ENCODE results near the gene SLC29A4. TPM values are rescaled to one million over a fixed set of nuclear protein-coding genes. Genes with fewer than 3 reads are reported as not detected.
"Not testable (repeated sequence)": the region's sequence is repeated elsewhere in the genome, so short reads cannot be mapped to it uniquely, and the experiment has no call there.

The SLC29A4 gene
- total and polyA plus RNA-seq, 4 donors: 1.7 to 13.9 (median 3.9) TPM

DNA sequence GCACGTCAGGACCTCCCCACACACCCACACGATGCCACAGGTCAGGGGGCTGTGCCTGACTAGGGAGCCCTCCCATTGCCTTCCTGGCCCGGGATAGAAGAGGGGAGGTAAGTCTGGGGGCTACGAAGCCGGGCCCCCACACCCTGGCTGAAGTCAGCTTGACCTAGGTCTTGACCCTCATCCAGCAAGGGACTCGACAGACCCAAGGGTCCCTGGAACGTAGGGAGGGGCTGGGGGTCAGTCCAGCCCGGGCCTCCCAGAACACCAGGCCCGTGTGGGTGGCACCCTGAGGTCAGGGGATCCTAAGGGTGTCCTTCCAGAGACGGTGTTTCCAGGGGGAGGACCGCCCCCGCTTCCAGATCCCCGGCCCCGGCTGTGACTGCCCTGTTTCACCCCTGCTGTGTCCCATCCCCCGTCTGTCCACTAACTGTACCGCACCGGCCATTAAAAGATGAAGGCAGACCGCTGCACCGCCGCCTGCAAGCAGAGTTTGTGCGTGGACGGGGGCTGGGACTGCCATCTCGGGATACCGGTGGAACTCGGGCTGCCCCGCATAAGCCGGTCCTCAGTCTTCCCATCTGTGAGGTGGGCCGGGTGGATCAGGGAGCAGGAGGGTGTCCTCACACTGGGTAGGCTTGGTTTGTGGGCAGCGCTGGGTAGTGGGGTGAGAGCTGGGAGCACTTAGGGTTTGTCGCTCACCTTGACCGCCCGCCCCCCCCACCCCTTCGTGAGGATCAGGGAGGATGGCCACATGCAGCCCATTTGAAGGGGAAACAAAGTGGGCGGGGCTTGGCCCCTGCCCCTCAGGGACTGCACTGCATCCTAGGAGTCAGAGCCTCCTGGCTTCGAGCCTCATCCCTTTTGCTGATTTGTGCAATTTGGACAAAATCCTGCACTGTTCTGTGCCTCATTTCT lies 21.1 kb downstream of the SLC29A4 start:
- H3K9me3 ChIP-seq (ENCODE audit: control insufficient read depth in 4 of 4, low read length in 3 of 4): no peaks in the 10 kb centered on the region
- H3K27ac ChIP-seq (ENCODE audit: low read depth in 1 of 2, low read length in 2 of 2): no peak overlapping the region
- H3K4me3 ChIP-seq (ENCODE audit: low read depth in 1 of 3, low read length in 3 of 3): no peak overlapping the region
- DNase-seq (ENCODE audit: low spot score): no peak
- H3K4me1 ChIP-seq (ENCODE audit: control insufficient read depth in 4 of 4, insufficient read depth in 4 of 4, low read length in 3 of 4): no peaks in the 10 kb centered on the region
- WGBS: 82% methylated on average over 35 of the region's 35 CpGs
- no peak overlapping the region for H3K9ac ChIP-seq (ENCODE audit: low read depth in 1 of 2, low read length in 2 of 2)
- H3K27me3 ChIP-seq (ENCODE audit: control insufficient read depth in 4 of 4, insufficient read depth in 4 of 4, low read length in 3 of 4): no peaks in the 10 kb centered on the region
- peaks cover 3 to 14% (median 6%) of the 10 kb centered on the region in 4 donors for H3K36me3 ChIP-seq (ENCODE audit: control insufficient read depth in 4 of 4, insufficient read depth in 3 of 4, low read depth in 1 of 4, low read length in 3 of 4)
- no peak for TF ChIP-seq HNF4A (conservative IDR thresholded peaks at IDR 0.05)
- TF ChIP-seq, protein P1, sequence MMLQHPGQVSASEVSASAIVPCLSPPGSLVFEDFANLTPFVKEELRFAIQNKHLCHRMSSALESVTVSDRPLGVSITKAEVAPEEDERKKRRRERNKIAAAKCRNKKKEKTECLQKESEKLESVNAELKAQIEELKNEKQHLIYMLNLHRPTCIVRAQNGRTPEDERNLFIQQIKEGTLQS (IDR thresholded peaks at IDR 0.05): no peak
- TF ChIP-seq FOXA1 (IDR thresholded peaks at IDR 0.05): no peak
- TF ChIP-seq, protein P2, sequence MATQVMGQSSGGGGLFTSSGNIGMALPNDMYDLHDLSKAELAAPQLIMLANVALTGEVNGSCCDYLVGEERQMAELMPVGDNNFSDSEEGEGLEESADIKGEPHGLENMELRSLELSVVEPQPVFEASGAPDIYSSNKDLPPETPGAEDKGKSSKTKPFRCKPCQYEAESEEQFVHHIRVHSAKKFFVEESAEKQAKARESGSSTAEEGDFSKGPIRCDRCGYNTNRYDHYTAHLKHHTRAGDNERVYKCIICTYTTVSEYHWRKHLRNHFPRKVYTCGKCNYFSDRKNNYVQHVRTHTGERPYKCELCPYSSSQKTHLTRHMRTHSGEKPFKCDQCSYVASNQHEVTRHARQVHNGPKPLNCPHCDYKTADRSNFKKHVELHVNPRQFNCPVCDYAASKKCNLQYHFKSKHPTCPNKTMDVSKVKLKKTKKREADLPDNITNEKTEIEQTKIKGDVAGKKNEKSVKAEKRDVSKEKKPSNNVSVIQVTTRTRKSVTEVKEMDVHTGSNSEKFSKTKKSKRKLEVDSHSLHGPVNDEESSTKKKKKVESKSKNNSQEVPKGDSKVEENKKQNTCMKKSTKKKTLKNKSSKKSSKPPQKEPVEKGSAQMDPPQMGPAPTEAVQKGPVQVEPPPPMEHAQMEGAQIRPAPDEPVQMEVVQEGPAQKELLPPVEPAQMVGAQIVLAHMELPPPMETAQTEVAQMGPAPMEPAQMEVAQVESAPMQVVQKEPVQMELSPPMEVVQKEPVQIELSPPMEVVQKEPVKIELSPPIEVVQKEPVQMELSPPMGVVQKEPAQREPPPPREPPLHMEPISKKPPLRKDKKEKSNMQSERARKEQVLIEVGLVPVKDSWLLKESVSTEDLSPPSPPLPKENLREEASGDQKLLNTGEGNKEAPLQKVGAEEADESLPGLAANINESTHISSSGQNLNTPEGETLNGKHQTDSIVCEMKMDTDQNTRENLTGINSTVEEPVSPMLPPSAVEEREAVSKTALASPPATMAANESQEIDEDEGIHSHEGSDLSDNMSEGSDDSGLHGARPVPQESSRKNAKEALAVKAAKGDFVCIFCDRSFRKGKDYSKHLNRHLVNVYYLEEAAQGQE (IDR thresholded peaks at IDR 0.05): no peak
- TF ChIP-seq TAF1 (conservative IDR thresholded peaks at IDR 0.05): no peak
- TF ChIP-seq NR2F2 (IDR thresholded peaks at IDR 0.05): no peak
- no peak for TF ChIP-seq RXRA (IDR thresholded peaks at IDR 0.05)
- no peak for TF ChIP-seq EGR1 (IDR thresholded peaks at IDR 0.05; ENCODE audit: low read depth in 2 of 2)

GRCh38 chr7:5305050-5305449 lies 22.3 kb downstream of the SLC29A4 start:
- not testable (repeated sequence) for H3K9ac ChIP-seq (ENCODE audit: low read depth in 1 of 2, low read length in 2 of 2); H3K4me3 ChIP-seq (ENCODE audit: low read depth in 1 of 3, low read length in 3 of 3); H3K27me3 ChIP-seq (ENCODE audit: control insufficient read depth in 4 of 4, insufficient read depth in 4 of 4, low read length in 3 of 4); H3K4me1 ChIP-seq (ENCODE audit: control insufficient read depth in 4 of 4, insufficient read depth in 4 of 4, low read length in 3 of 4); DNase-seq (ENCODE audit: low spot score); H3K9me3 ChIP-seq (ENCODE audit: control insufficient read depth in 4 of 4, low read length in 3 of 4); H3K27ac ChIP-seq (ENCODE audit: low read depth in 1 of 2, low read length in 2 of 2)
- 94% methylated on average over 9 of the region's 9 CpGs for WGBS
- H3K36me3 ChIP-seq (ENCODE audit: control insufficient read depth in 4 of 4, insufficient read depth in 3 of 4, low read depth in 1 of 4, low read length in 3 of 4): peaks cover 3 to 19% (median 7%) of the 10 kb centered on the region in 4 donors

DNA sequence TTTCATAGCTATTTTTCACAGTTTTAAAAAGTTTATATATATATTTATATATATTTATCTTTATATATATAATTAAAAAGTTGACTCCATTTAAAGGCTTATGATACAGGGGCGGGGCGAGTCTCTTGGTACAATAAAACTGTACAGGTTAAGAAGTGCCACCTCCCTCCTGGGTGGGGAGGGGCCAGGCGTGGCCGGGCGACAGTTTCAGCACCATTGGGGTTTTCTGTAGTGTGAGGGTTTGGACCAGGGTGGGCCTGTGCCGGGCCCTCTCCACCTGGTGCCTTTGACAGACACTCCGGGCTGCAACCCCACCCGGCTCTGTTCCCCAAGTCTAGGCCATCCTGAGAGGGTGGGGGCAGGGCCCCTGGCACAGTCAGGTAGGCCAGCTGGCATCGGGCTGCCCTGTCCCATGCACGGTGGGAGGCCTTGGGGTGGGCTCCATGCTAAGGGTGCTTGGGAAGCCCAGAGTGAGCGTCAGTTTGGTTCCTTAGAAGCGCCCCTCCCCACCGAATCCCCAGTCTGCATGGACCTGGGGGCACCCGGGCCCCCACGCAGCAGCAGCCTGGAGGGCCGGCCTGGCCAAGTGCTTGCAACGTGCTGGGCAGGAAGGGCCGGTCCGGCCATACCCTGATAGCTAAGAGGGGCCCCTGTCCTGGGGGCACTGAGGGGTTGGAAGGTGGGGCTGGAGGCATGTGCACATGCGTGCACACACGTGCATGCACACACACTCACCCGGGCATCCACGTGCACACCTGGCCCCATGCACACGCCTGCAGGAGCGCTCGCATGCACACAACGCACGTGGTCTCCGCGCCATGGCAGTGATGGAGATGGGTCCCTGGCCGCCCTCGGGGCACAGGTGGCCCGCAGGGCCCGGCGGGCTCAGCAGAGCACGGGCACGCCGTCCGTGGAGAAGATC lies 24.7 kb downstream of the SLC29A4 start:
- H3K9ac ChIP-seq (ENCODE audit: low read depth in 1 of 2, low read length in 2 of 2); H3K4me3 ChIP-seq (ENCODE audit: low read depth in 1 of 3, low read length in 3 of 3); DNase-seq (ENCODE audit: low spot score); H3K9me3 ChIP-seq (ENCODE audit: control insufficient read depth in 4 of 4, low read length in 3 of 4); H3K27ac ChIP-seq (ENCODE audit: low read depth in 1 of 2, low read length in 2 of 2); H3K4me1 ChIP-seq (ENCODE audit: control insufficient read depth in 4 of 4, insufficient read depth in 4 of 4, low read length in 3 of 4); H3K27me3 ChIP-seq (ENCODE audit: control insufficient read depth in 4 of 4, insufficient read depth in 4 of 4, low read length in 3 of 4): not testable (repeated sequence)
- WGBS: 93% methylated on average over 39 of the region's 39 CpGs
- H3K36me3 ChIP-seq (ENCODE audit: control insufficient read depth in 4 of 4, insufficient read depth in 3 of 4, low read depth in 1 of 4, low read length in 3 of 4): peaks cover 12 to 34% (median 16%) of the 10 kb centered on the region in 4 donors
